Measurements from ENCODE around the gene FBXW8.

GRCh38 chr12:116864371-116865160, 46.2 kb upstream of the FBXW8 start:
- TF ChIP-seq CTCF (IDR thresholded peaks at IDR 0.05), result no peak
- no peak for TF ChIP-seq POLR2A (IDR thresholded peaks at IDR 0.05)
